ENCODE results near the gene FBXO24.
"Not testable (repeated sequence)": the region's sequence is repeated elsewhere in the genome, so short reads cannot be mapped to it uniquely, and the experiment has no call there.

The FBXO24 gene

GRCh38 chr7:100586266-100587025 lies at the start of gene FBXO24:
Gene FBXO24 (plus strand): TSS chr7:100586328. CDS start chr7:100586626, 298 bp downstream.
- peak; percentile 94 to 99 (median 98) for DNase-seq (ENCODE audit: low read depth in 3 of 3, low spot score in 1 of 3)

GRCh38 chr7:100536695-100537094 lies 49.4 kb upstream of the FBXO24 start:
- not testable (repeated sequence) for DNase-seq (ENCODE audit: low read depth in 3 of 3, low spot score in 1 of 3)

- no peak for DNase-seq (ENCODE audit: low read depth in 3 of 3, low spot score in 1 of 3)
These were observed 47.8 kb upstream of the FBXO24 start for GRCh38 chr7:100538348-100538653.

GRCh38 chr7:100538654-100539435 lies 47.3 kb upstream of the FBXO24 start, which contains the start of gene AGFG2:
Gene AGFG2 (plus strand): TSS chr7:100539203. CDS start chr7:100539347, 144 bp downstream.
- DNase-seq (ENCODE audit: low read depth in 3 of 3, low spot score in 1 of 3), result peak; percentile 98 to 100 (median 100)

GRCh38 chr7:100539436-100540006 lies 46.6 kb upstream of the FBXO24 start:
- no peak for DNase-seq (ENCODE audit: low read depth in 3 of 3, low spot score in 1 of 3)

GRCh38 chr7:100540073-100540723 lies 45.9 kb upstream of the FBXO24 start:
- DNase-seq (ENCODE audit: low read depth in 3 of 3, low spot score in 1 of 3), result no peak

GRCh38 chr7:100541309-100541708 lies 44.8 kb upstream of the FBXO24 start:
- DNase-seq (ENCODE audit: low read depth in 3 of 3, low spot score in 1 of 3), result not testable (repeated sequence)

GRCh38 chr7:100543586-100543985 lies 42.5 kb upstream of the FBXO24 start:
- DNase-seq (ENCODE audit: low read depth in 3 of 3, low spot score in 1 of 3), result no peak

GRCh38 chr7:100544386-100544785 lies 41.7 kb upstream of the FBXO24 start:
- DNase-seq (ENCODE audit: low read depth in 3 of 3, low spot score in 1 of 3), result no peak

GRCh38 chr7:100544967-100545359 lies 41.2 kb upstream of the FBXO24 start:
- no peak for DNase-seq (ENCODE audit: low read depth in 3 of 3, low spot score in 1 of 3)

- no peak for DNase-seq (ENCODE audit: low read depth in 3 of 3, low spot score in 1 of 3)
These were observed 40.6 kb upstream of the FBXO24 start for GRCh38 chr7:100545360-100546128.

GRCh38 chr7:100546129-100546925 lies 39.8 kb upstream of the FBXO24 start:
- DNase-seq (ENCODE audit: low read depth in 3 of 3, low spot score in 1 of 3), result no peak

GRCh38 chr7:100546926-100547800 lies 39.0 kb upstream of the FBXO24 start:
- DNase-seq (ENCODE audit: low read depth in 3 of 3, low spot score in 1 of 3), result no peak

- DNase-seq (ENCODE audit: low read depth in 3 of 3, low spot score in 1 of 3), result no peak
These were observed 38.3 kb upstream of the FBXO24 start for GRCh38 chr7:100547872-100548271.

GRCh38 chr7:100548446-100548845 lies 37.7 kb upstream of the FBXO24 start:
- DNase-seq (ENCODE audit: low read depth in 3 of 3, low spot score in 1 of 3), result not testable (repeated sequence)

- no peak for DNase-seq (ENCODE audit: low read depth in 3 of 3, low spot score in 1 of 3)
These were observed 33.6 kb upstream of the FBXO24 start for GRCh38 chr7:100552532-100552931.

- no peak for DNase-seq (ENCODE audit: low read depth in 3 of 3, low spot score in 1 of 3)
These were observed 33.1 kb upstream of the FBXO24 start for GRCh38 chr7:100553032-100553431.

GRCh38 chr7:100555701-100556100 lies 30.4 kb upstream of the FBXO24 start:
- DNase-seq (ENCODE audit: low read depth in 3 of 3, low spot score in 1 of 3), result no peak

GRCh38 chr7:100556541-100556940 lies 29.6 kb upstream of the FBXO24 start:
- no peak for DNase-seq (ENCODE audit: low read depth in 3 of 3, low spot score in 1 of 3)
